ENCODE data around the gene CCT7. TPM values are rescaled to one million over a fixed set of nuclear protein-coding genes. Genes with fewer than 3 reads are reported as not detected.

Gene CCT7
- total and polyA plus RNA-seq, 2 donors (not counting 1 experiment from before 2014, with no cell fraction given) = 94.4 to 160 TPM

DNA sequence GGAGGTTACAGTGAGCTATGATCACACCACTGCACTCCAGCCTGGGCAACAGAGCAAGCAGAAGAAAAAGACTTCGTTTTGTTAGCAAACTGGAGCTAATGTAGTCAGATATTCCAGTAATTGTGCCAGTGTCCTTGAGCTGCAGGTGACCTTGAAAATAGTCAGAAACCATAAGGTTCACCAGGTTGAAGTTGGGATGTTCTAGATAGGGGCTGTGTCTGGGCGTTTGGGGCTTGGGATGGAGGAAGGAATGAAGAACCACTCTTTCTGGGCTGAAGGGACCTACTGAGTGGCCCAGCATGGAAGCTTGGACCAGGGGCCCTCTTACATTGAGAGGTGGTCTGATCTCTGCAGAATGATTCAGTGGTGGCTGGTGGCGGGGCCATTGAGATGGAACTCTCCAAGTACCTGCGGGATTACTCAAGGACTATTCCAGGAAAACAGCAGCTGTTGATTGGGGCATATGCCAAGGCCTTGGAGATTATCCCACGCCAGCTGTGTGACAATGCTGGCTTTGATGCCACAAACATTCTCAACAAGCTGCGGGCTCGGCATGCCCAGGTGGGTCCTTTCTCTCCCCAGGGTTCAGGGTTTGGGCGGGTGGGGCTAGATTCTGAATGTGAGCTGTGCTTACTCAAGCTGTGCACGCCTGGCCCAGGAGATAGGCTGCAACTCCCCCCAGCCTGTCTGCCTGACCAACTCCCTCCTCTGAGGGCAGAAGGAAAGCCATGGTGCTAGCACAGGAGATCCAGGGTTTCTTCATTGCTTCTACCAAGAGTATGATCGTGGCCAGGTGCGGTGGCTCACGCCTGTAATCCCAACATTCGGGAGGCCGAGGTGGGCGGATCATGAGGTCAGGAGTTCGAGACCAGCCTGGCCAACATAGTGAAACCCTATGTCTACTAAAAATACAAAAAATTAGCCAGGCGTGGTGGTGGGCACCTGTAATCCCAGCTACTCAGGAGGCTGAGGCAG is 17.1 kb downstream of the CCT7 start:
- no peaks in the 10 kb centered on the region for H3K79me2 ChIP-seq (ENCODE audit: control insufficient read depth, insufficient read depth, low read length)
- no peak overlapping the region for H3K4me2 ChIP-seq (replicated peaks; ENCODE audit: low read depth, low read length, poor library complexity, severe bottlenecking)
- H3K27ac Mint-ChIP-seq = no peak overlapping the region
- no peak overlapping the region for H3K9ac ChIP-seq (ENCODE audit: low read length)
- no peak for TF ChIP-seq EZH2 (IDR thresholded peaks at IDR 0.05; ENCODE audit: borderline replicate concordance, insufficient read depth, low read depth, low read length, poor library complexity, severe bottlenecking)
- no peak for TF ChIP-seq CTCF (IDR thresholded peaks at IDR 0.05)
- H3K4me1 Mint-ChIP-seq = no peaks in the 10 kb centered on the region
- no peaks in the 10 kb centered on the region for H3K27me3 ChIP-seq (replicated peaks in 1 of 4; ENCODE audit: control extremely low read depth in 1 of 4, control insufficient read depth in 3 of 4, insufficient read depth in 4 of 4, low read length in 3 of 4)
- 94% methylated on average over 12 of the region's 17 CpGs for WGBS (ENCODE audit: insufficient coverage)
- no peak overlapping the region for H3K4me3 Mint-ChIP-seq
- POLR2A ChIA-PET = no interaction called here
- CTCF ChIA-PET = interaction anchor here (1.0 to 1.4 kb wide), 2 partner anchors 12 to 17 kb away, joined by 3 read pairs; partner anchors contain the start of gene CCT7
- no peaks in the 10 kb centered on the region for H3K9me3 ChIP-seq (ENCODE audit: control extremely low read depth in 1 of 3, control insufficient read depth in 2 of 3, insufficient read depth in 1 of 3, low read length in 2 of 3)
- H3K36me3 ChIP-seq (replicated peaks in 1 of 2; ENCODE audit: control extremely low read depth in 1 of 2, control insufficient read depth in 1 of 2, extremely low read depth in 1 of 2, insufficient read depth in 2 of 2, low read length in 1 of 2) = peaks cover 7 to 71% of the 10 kb centered on the region in 2 experiments
- intact Hi-C loops (cut with micrococcal nuclease) = no loop called here
- H3K9me3 Mint-ChIP-seq (ENCODE audit: insufficient read depth) = no peaks in the 10 kb centered on the region
- H3K4me3 ChIP-seq (ENCODE audit: control extremely low read depth in 1 of 5, extremely low read depth in 1 of 5, insufficient read depth in 1 of 5, low read depth in 2 of 5, low read length in 4 of 5) = no peak overlapping the region
- no peaks in the 10 kb centered on the region for H3K27me3 Mint-ChIP-seq
- no peaks in the 10 kb centered on the region for H3K4me1 ChIP-seq (ENCODE audit: control insufficient read depth in 2 of 2, insufficient read depth in 2 of 2, low read length in 2 of 2)
- H4K20me1 ChIP-seq (ENCODE audit: control insufficient read depth, insufficient read depth, low read length, poor library complexity, severe bottlenecking) = peaks cover 20% of the 10 kb centered on the region
- ATAC-seq (ENCODE audit: low read depth) (no peak), DNase-seq (no peak)
- H2AFZ ChIP-seq (ENCODE audit: insufficient read depth, low read depth, low read length, poor library complexity, severe bottlenecking) = no peak overlapping the region
- no peak overlapping the region for H3K27ac ChIP-seq (ENCODE audit: low read length in 2 of 2)
